NT2/D1 (cell line): ENCODE results near the gene OAS2.

Source experiments
- DNase-seq: peaks from one replicate; pipeline ENCODE4 v3.0.0-alpha.2; 2011; ENCODE audit warnings: low read depth, low spot score
- H3K27me3 ChIP-seq: 2 replicates; pipeline ENCODE4 v1.6.0; 2011; ENCODE audit warnings: mild to moderate bottlenecking; ENCODE audit not compliant: insufficient read length, insufficient read depth
- H3K36me3 ChIP-seq: 2 replicates; pipeline ENCODE4 v1.6.1; 2011; ENCODE audit warnings: mild to moderate bottlenecking, low read length, mixed read lengths; ENCODE audit not compliant: insufficient read depth, insufficient read length
- H3K4me1 ChIP-seq: 2 replicates; pipeline ENCODE4 v1.5.1; 2011; ENCODE audit not compliant: insufficient read depth, insufficient read length
- H3K4me3 ChIP-seq: 2 replicates; pipeline ENCODE4 v1.5.1; 2011; ENCODE audit warnings: low read depth; ENCODE audit not compliant: insufficient read length
- H3K9ac ChIP-seq: 2 replicates; pipeline ENCODE4 v1.6.0; 2011; ENCODE audit warnings: low read depth; ENCODE audit not compliant: insufficient read length
- H3K9me3 ChIP-seq: 2 replicates; pipeline ENCODE4 v1.5.1; 2011; ENCODE audit warnings: mild to moderate bottlenecking, low read length; ENCODE audit not compliant: insufficient read depth
- SUZ12 ChIP-seq: IDR thresholded peaks from 2 replicates; pipeline ENCODE4 v1.6.1; 2011; ENCODE audit not compliant: insufficient read length, insufficient read depth; ENCODE audit errors: extremely low read depth
- YY1 ChIP-seq: IDR thresholded peaks from 2 replicates; pipeline ENCODE4 v1.6.1; 2011; ENCODE audit not compliant: insufficient read length, insufficient read depth
- ZNF274 ChIP-seq: IDR thresholded peaks from 2 replicates; pipeline ENCODE4 v1.6.1; 2011; ENCODE audit warnings: mild to moderate bottlenecking, low read depth, low read length

The OAS2 gene

GRCh38 chr12:112936927-112937326, 41.4 kb upstream of the OAS2 start:
- Histone ChIP-seq H3K4me3 (no peak overlapping the region), H3K27me3 (peaks cover 43% of the 10 kb centered on the region), H3K9me3 (no peaks in the 10 kb centered on the region), H3K4me1 (peaks cover 5% of the 10 kb centered on the region), H3K36me3 (no peaks in the 10 kb centered on the region), H3K9ac (no peak overlapping the region)
- DNase-seq: no peak
- TF ChIP-seq SUZ12 (no peak), ZNF274 (no peak), YY1 (no peak)

GRCh38 chr12:112937741-112938719, 40.3 kb upstream of the OAS2 start, which contains the start of gene OAS3:
OAS3 (plus strand) TSS chr12:112938474; CDS start chr12:112938531, 57 bp downstream.
- peak within 1 kb of the TSS; percentile 45 for H3K4me3 ChIP-seq
- H3K36me3 ChIP-seq: no peaks in the 10 kb centered on the region
- peak within 1 kb of the TSS; percentile 74 for H3K9ac ChIP-seq
- peaks cover 43% of the 10 kb centered on the region for H3K27me3 ChIP-seq
- H3K4me1 ChIP-seq: no peaks in the 10 kb centered on the region
- no peak for TF ChIP-seq YY1
- no peak for TF ChIP-seq SUZ12
- TF ChIP-seq ZNF274: no peak
- no peaks in the 10 kb centered on the region for H3K9me3 ChIP-seq
- DNase-seq: no peak

GRCh38 chr12:112938751-112939150, 39.6 kb upstream of the OAS2 start:
- peak overlapping the region; percentile 45 for H3K4me3 ChIP-seq
- no peak for DNase-seq
- H3K27me3 ChIP-seq: peaks cover 43% of the 10 kb centered on the region
- H3K4me1 ChIP-seq: no peaks in the 10 kb centered on the region
- H3K9me3 ChIP-seq: no peaks in the 10 kb centered on the region
- peak overlapping the region; percentile 74 for H3K9ac ChIP-seq
- TF ChIP-seq ZNF274: no peak
- no peak for TF ChIP-seq SUZ12
- no peak for TF ChIP-seq YY1
- H3K36me3 ChIP-seq: no peaks in the 10 kb centered on the region

GRCh38 chr12:112939761-112940381, 38.4 kb upstream of the OAS2 start:
- no peak for TF ChIP-seq ZNF274
- no peak for TF ChIP-seq YY1
- no peak for TF ChIP-seq SUZ12
- no peak for DNase-seq
- no peak overlapping the region for H3K4me3 ChIP-seq
- H3K36me3 ChIP-seq: no peaks in the 10 kb centered on the region
- H3K9ac ChIP-seq: no peak overlapping the region
- peaks cover 43% of the 10 kb centered on the region for H3K27me3 ChIP-seq
- H3K4me1 ChIP-seq: peaks cover 3% of the 10 kb centered on the region
- H3K9me3 ChIP-seq: no peaks in the 10 kb centered on the region

GRCh38 chr12:112941528-112942335, 36.6 kb upstream of the OAS2 start:
- TF ChIP-seq SUZ12 (no peak), ZNF274 (no peak), YY1 (no peak)
- Histone ChIP-seq H3K9me3 (no peaks in the 10 kb centered on the region), H3K4me3 (no peak overlapping the region), H3K36me3 (no peaks in the 10 kb centered on the region), H3K9ac (no peak overlapping the region), H3K27me3 (peaks cover 35% of the 10 kb centered on the region), H3K4me1 (peaks cover 3% of the 10 kb centered on the region)
- DNase-seq: no peak

GRCh38 chr12:112942572-112942971, 35.7 kb upstream of the OAS2 start:
- H3K36me3 ChIP-seq: no peaks in the 10 kb centered on the region
- no peaks in the 10 kb centered on the region for H3K9me3 ChIP-seq
- peaks cover 3% of the 10 kb centered on the region for H3K4me1 ChIP-seq
- DNase-seq: no peak
- TF ChIP-seq SUZ12 (no peak), YY1 (no peak), ZNF274 (no peak)
- H3K27me3 ChIP-seq: peaks cover 27% of the 10 kb centered on the region
- no peak overlapping the region for H3K9ac ChIP-seq
- no peak overlapping the region for H3K4me3 ChIP-seq
